Memory B cell (primary cell): ENCODE results near the gene TTC8.

Experiments used
- ATAC-seq: fragments of 150-1000 bp; cut with Tn5 transposase; 2 replicates; pipeline ENCODE4 v1.10.0; 2021; ENCODE audit warnings: low read depth, mild to moderate bottlenecking, moderate library complexity
- DNase-seq, 2 donors: peaks; one replicate each; pipeline ENCODE4 v3.0.0; 2022; ENCODE audit warnings: low spot score in 2 of 2
- H3K27ac Mint-ChIP-seq: one replicate; pipeline ENCODE4 v1.8.0; 2022; ENCODE audit warnings: mild to moderate bottlenecking, moderate library complexity, mixed read lengths
- H3K27me3 Mint-ChIP-seq: one replicate; pipeline ENCODE4 v1.8.0; 2022; ENCODE audit warnings: mixed read lengths
- H3K36me3 Mint-ChIP-seq: one replicate; pipeline ENCODE4 v1.8.0; 2022; ENCODE audit warnings: mild to moderate bottlenecking, mixed read lengths
- H3K4me1 Mint-ChIP-seq: one replicate; pipeline ENCODE4 v1.8.0; 2022; ENCODE audit warnings: mixed read lengths
- H3K4me3 Mint-ChIP-seq: one replicate; pipeline ENCODE4 v1.8.0; 2022; ENCODE audit warnings: mild to moderate bottlenecking, moderate library complexity, mixed read lengths
- H3K9me3 Mint-ChIP-seq: one replicate; pipeline ENCODE4 v1.8.0; 2022; ENCODE audit warnings: mixed read lengths

Gene TTC8

DNA sequence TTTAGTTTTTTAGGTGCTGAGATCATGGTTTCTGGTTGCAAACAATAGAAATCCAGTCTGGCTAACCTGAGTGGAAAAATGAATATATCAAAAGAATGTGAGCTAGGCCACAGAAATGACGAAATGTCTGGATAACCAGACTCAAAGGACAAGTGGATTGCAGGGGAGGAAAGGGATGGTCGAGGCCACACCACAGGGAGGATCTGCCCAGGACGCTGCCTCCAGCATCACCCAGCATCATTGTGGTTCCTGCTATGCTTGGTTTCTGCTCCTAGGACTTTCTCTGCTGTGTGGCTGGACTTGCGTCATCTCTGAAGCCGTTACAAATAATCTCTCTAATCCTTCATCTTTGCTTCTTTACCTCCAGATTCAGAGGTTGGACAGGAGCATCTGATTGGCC, 80.4 kb downstream of the TTC8 start:
- H3K27me3 Mint-ChIP-seq, result peaks cover 9% of the 10 kb centered on the region
- H3K4me1 Mint-ChIP-seq, result no peaks in the 10 kb centered on the region
- H3K27ac Mint-ChIP-seq, result no peak overlapping the region
- DNase-seq (no peak), ATAC-seq (no peak)
- H3K36me3 Mint-ChIP-seq, result no peaks in the 10 kb centered on the region
- H3K4me3 Mint-ChIP-seq, result no peak overlapping the region
- peaks cover 3% of the 10 kb centered on the region for H3K9me3 Mint-ChIP-seq

DNA sequence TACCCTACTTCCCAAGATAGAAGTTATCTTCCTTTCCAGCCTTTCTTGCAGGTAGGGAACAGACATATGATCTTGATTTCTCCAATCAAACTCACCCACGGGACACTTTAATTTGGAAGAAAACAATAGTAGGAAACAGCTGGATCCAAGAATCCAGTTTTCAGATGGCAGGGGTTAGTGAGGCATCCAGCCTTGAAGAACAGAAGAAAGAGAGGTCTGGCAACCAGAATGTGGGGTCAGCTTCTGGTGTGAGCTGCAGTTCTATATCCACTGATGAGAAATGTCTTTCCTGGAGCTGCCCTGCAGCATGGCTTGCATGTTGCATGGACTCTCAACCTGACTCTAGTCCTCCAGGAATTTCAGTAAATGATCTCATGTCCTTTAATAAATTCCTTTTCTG, 83.8 kb downstream of the TTC8 start:
- H3K9me3 Mint-ChIP-seq, result peaks cover 3% of the 10 kb centered on the region
- no peaks in the 10 kb centered on the region for H3K36me3 Mint-ChIP-seq
- DNase-seq (no peak), ATAC-seq (no peak)
- no peak overlapping the region for H3K4me3 Mint-ChIP-seq
- peaks cover 2% of the 10 kb centered on the region for H3K27me3 Mint-ChIP-seq
- H3K4me1 Mint-ChIP-seq, result no peaks in the 10 kb centered on the region
- no peak overlapping the region for H3K27ac Mint-ChIP-seq

DNA sequence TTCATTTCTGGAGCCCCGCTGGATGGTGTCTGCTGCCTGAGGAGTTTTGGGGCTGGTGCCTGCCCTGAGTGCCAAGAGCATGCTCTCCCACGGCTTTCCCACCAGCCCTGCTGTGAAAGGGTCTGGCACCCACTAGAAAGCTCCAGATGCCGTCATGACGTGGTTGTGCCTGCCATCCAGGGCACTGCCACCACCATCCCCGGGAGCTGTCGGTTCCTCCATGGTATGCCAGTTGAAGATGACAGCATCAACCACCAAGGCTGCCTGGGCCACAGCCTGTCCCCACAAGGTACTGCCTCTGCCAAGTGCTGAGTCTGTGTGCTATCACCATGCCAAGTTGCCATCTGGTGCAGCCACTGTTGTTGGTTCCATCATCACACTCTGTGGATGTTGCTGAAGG, 85.9 kb downstream of the TTC8 start:
- H3K4me3 Mint-ChIP-seq, result no peak overlapping the region
- no peaks in the 10 kb centered on the region for H3K36me3 Mint-ChIP-seq
- H3K27ac Mint-ChIP-seq, result no peak overlapping the region
- DNase-seq (no peak), ATAC-seq (no peak)
- peaks cover 2% of the 10 kb centered on the region for H3K27me3 Mint-ChIP-seq
- H3K9me3 Mint-ChIP-seq, result peaks cover 3% of the 10 kb centered on the region
- H3K4me1 Mint-ChIP-seq, result no peaks in the 10 kb centered on the region

DNA sequence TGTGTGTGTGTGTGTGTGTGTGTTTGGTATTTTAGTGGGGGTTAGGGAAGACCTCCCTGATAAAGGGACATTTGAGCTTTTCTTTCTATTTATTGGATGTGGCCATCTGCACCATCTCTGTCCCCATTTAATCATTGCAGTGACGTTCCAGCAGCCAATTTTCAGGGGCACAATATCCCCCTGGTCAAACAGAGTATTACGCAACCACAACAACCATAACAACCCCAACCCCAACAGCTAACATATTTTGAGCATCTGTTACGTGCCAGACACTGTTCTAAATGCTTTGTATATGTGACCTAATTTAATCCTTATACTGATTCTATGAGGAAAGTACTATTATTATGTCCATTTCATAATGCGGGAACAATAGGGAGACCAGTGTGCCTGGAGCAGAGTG, 87.4 kb downstream of the TTC8 start:
- peaks cover 3% of the 10 kb centered on the region for H3K9me3 Mint-ChIP-seq
- no peaks in the 10 kb centered on the region for H3K4me1 Mint-ChIP-seq
- H3K36me3 Mint-ChIP-seq, result no peaks in the 10 kb centered on the region
- DNase-seq (no peak), ATAC-seq (no peak)
- H3K27me3 Mint-ChIP-seq, result peaks cover 5% of the 10 kb centered on the region
- no peak overlapping the region for H3K27ac Mint-ChIP-seq
- H3K4me3 Mint-ChIP-seq, result no peak overlapping the region

DNA sequence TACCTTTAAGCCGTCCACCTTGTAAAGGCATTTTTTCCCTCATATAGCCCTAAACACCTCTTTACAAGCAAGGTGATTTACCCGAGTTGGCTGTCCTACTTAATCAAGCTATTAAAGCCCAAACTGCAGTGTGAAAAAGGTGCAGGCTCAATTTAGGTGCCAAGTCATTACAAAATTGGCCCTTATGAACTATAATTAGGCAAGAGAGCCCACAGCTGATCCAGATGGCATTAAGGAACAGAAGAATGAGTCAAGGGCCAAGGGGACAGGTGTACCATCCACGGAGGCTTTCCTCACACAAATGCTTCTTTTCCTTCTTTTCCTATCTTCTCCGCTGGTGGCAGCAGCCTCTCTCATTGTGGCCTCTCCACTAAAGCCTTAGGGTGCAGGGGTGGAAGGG, 90.5 kb downstream of the TTC8 start:
- DNase-seq (no peak), ATAC-seq (no peak)
- Mint-ChIP-seq H3K27ac (no peak overlapping the region), H3K9me3 (no peaks in the 10 kb centered on the region), H3K4me3 (no peak overlapping the region), H3K4me1 (no peaks in the 10 kb centered on the region), H3K27me3 (peaks cover 2% of the 10 kb centered on the region), H3K36me3 (no peaks in the 10 kb centered on the region)

DNA sequence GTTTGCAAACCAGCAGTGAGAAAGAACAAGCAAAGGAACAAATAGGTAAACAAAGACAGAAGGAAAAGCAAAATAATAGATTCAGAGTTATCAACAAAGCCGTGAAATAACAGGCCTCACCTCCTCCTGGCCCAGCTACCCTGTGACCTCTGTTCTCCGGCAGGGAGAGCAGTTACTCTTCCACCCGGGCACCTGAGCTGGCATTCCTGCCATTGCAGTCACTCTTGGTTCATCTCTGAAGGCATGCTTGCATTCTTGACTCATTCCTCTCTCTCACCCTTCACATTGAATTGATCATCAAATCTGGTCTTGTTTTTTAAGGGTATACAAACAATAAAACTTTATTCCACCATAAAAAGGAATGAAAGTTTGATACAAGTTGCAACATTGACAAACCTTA, 95.1 kb downstream of the TTC8 start:
- peaks cover 4% of the 10 kb centered on the region for H3K27me3 Mint-ChIP-seq
- DNase-seq, result no peak

More for the DNA sequence above, 95.1 kb downstream of the TTC8 start:
- Mint-ChIP-seq H3K36me3 (no peaks in the 10 kb centered on the region), H3K4me1 (no peaks in the 10 kb centered on the region), H3K27ac (no peak overlapping the region), H3K4me3 (no peak overlapping the region), H3K9me3 (no peaks in the 10 kb centered on the region)
- no peak for ATAC-seq
